A549 (cell line): ENCODE results near the gene MARK1. TPM values are rescaled to one million over a fixed set of nuclear protein-coding genes. Genes with fewer than 3 reads are reported as not detected.

Experiments
- ATAC-seq, 2 experiments: fragments of 200-7000 bp in 1 of 2; fragments of >200 bp in 1 of 2; cut with Nextera tagmentation in 1 of 2; cut with Tn5 transposase in 1 of 2; 3 replicates each; pipeline versions ENCODE4 v1.8.0 to v1.9.1; 2018 to 2020; ENCODE audit warnings: mild to moderate bottlenecking in 1 of 2, moderate library complexity in 1 of 2
- CTCF ChIA-PET: fragments of 300-600 bp; sonication (Branson Sonifier 250); formaldehyde crosslinking; extraction: SDS; loops from one replicate; lab custom pipeline; 2021; ENCODE audit warnings: antibody characterized with exemption, inconsistent platforms; lab: Yijun Ruan, JAX
- POLR2A ChIA-PET: fragments of 350-600 bp; formaldehyde crosslinking; extraction: SDS; loops from one replicate; lab custom pipeline; 2021; ENCODE audit warnings: antibody characterized with exemption, inconsistent platforms; lab: Yijun Ruan, JAX
- DNase-seq, 2 experiments: peaks; one replicate each; pipeline versions ENCODE4 v3.0.0 to v3.0.0-alpha.2; 2011 to 2016; ENCODE audit warnings: low read depth in 1 of 2, low spot score in 1 of 2
- FAIRE-seq: peaks from 2 replicates; lab custom pipeline; 2011; peaks lifted over from hg19 to GRCh38; lab: Jason Lieb, UNC
- H3K27ac ChIP-seq, 2 experiments: fragments of >200 bp; sonication (Bioruptor Twin); formaldehyde crosslinking; 3 replicates each; pipeline ENCODE4 v1.5.1; 2016 to 2017
- H3K4me1 ChIP-seq: fragments of >200 bp; sonication (Bioruptor Twin); formaldehyde crosslinking; 3 replicates; pipeline ENCODE4 v1.6.1; 2016
- H3K4me2 ChIP-seq: fragments of >200 bp; sonication (Bioruptor Twin); formaldehyde crosslinking; 3 replicates; pipeline ENCODE4 v1.6.1; 2016
- H3K4me3 ChIP-seq: fragments of >200 bp; sonication (Bioruptor Twin); formaldehyde crosslinking; 3 replicates; pipeline ENCODE4 v1.5.1; 2016
- H3K9me3 ChIP-seq: fragments of >200 bp; sonication (Bioruptor Twin); formaldehyde crosslinking; 3 replicates; pipeline ENCODE4 v1.6.1; 2016
- CBX2 ChIP-seq: fragments of 200-600 bp; sonication (generic); IDR thresholded peaks from 2 replicates; pipeline ENCODE4 v1.6.1; 2016; ENCODE audit warnings: low read depth, mild to moderate bottlenecking, borderline replicate concordance
- CBX8 ChIP-seq: fragments of 200-600 bp; sonication (generic); IDR thresholded peaks from 2 replicates; pipeline ENCODE4 v1.6.1; 2016
- FOSB ChIP-seq: fragments of 250-450 bp; sonication (Bioruptor Pico); IDR thresholded peaks from 2 replicates; pipeline ENCODE4 v1.5.0; 2020; ENCODE audit warnings: mild to moderate bottlenecking, moderate library complexity
- FOSL2 ChIP-seq, 2 experiments: fragments of 450-650 bp in 1 of 2; fragments of >200 bp in 1 of 2; sonication (Bioruptor Twin) in 1 of 2; formaldehyde crosslinking; IDR thresholded peaks; 2 replicates each; pipeline versions ENCODE4 v1.5.0 to v1.6.1; 2016 to 2020; ENCODE audit warnings: mild to moderate bottlenecking in 1 of 2, moderate library complexity in 1 of 2
- HDAC2 ChIP-seq: fragments of 200-600 bp; sonication (generic); IDR thresholded peaks from 2 replicates; pipeline ENCODE4 v1.6.1; 2016
- HEYL ChIP-seq: fragments of 250-450 bp; sonication (Bioruptor Pico); IDR thresholded peaks from 2 replicates; pipeline ENCODE4 v1.8.0; 2021; ENCODE audit warnings: mild to moderate bottlenecking, moderate library complexity
- JUN ChIP-seq, 2 experiments: fragments of >200 bp; sonication (Bioruptor Twin); formaldehyde crosslinking; IDR thresholded peaks; 2 replicates in 1 of 2; 3 replicates in 1 of 2; pipeline ENCODE4 v1.6.1; 2016 to 2017
- KDM5A ChIP-seq: fragments of 200-600 bp; sonication (generic); IDR thresholded peaks from 2 replicates; pipeline ENCODE4 v1.6.1; 2016; ENCODE audit warnings: antibody characterized with exemption, mild to moderate bottlenecking
- MYC ChIP-seq: IDR thresholded peaks from 2 replicates; pipeline ENCODE4 v1.6.1; 2012; ENCODE audit warnings: mild to moderate bottlenecking, inconsistent platforms, low read length, improper control_type of control experiment, borderline replicate concordance
- NFE2L2 ChIP-seq: fragments of 150-350 bp; conservative IDR thresholded peaks from 2 replicates; pipeline ENCODE4 v1.6.1; 2014; ENCODE audit warnings: low read length
- NR3C1 ChIP-seq: fragments of >200 bp; sonication (Bioruptor Twin); formaldehyde crosslinking; IDR thresholded peaks from 3 replicates; pipeline ENCODE4 v1.6.1; 2017
- PHF8 ChIP-seq: fragments of 200-600 bp; sonication (generic); IDR thresholded peaks from 2 replicates; pipeline ENCODE4 v1.6.1; 2016; ENCODE audit warnings: low read depth, mild to moderate bottlenecking, antibody characterized with exemption, moderate library complexity, borderline replicate concordance
- SREBF2 ChIP-seq: fragments of 450-650 bp; IDR thresholded peaks from 2 replicates; pipeline ENCODE4 v1.6.1; 2014; ENCODE audit warnings: mild to moderate bottlenecking, moderate library complexity
- TP53 ChIP-seq: fragments of 250-450 bp; sonication (Bioruptor Pico); IDR thresholded peaks from 2 replicates; pipeline ENCODE4 v1.5.0; 2021; ENCODE audit warnings: mild to moderate bottlenecking, moderate library complexity
- ZC3H11A ChIP-seq: fragments of 450-650 bp; IDR thresholded peaks from 2 replicates; pipeline ENCODE4 v1.6.1; 2014; ENCODE audit warnings: antibody characterized with exemption, mild to moderate bottlenecking
- WGBS: methylation state at CpG from one replicate; pipeline ENCODE4 v1.1.6; 2017; ENCODE audit errors: missing lambda C conversion rate; 5-methylcytosine and 5-hydroxymethylcytosine counted together
- polyA plus RNA-seq, 4 experiments: library from polyadenylated mRNA; depleted of rRNA in 3 of 4; stranded (reverse); fragments of >200 nt; fragmentation: RNase III in 1 of 4; extraction: RNeasy Plus Mini Kit Qiagen cat#74134 plus additional on column Dnase treatment in 1 of 4; gene quantifications; 2 replicates in 3 of 4; 3 replicates in 1 of 4; pipeline ENCODE4 v1.2.3, GENCODE V29; 2011 to 2017
- TF ChIP-seq, protein P1 (sequence below): fragments of 250-450 bp; sonication (Bioruptor Pico); IDR thresholded peaks from 2 replicates; pipeline ENCODE4 v1.5.0; 2021; ENCODE audit warnings: mild to moderate bottlenecking, moderate library complexity, borderline replicate concordance
- TF ChIP-seq, protein P2 (sequence below): fragments of 450-650 bp; IDR thresholded peaks from 2 replicates; pipeline ENCODE4 v1.6.1; 2014; ENCODE audit warnings: antibody characterized with exemption
- TF ChIP-seq, protein P3 (sequence below): fragments of 200-600 bp; sonication (generic); IDR thresholded peaks from 2 replicates; pipeline ENCODE4 v1.6.1; 2016; ENCODE audit warnings: antibody characterized with exemption, mild to moderate bottlenecking, moderate library complexity
- TF ChIP-seq, protein P4 (sequence below): fragments of >200 bp; sonication (Bioruptor Twin); formaldehyde crosslinking; IDR thresholded peaks from 2 replicates; pipeline ENCODE4 v1.6.1; 2016
- TF ChIP-seq, protein P5 (sequence below): IDR thresholded peaks from 2 replicates; pipeline ENCODE4 v1.6.1; 2012; ENCODE audit warnings: low read depth, borderline replicate concordance

MARK1 gene
- polyA plus RNA-seq, 2 of the 4 experiments (the other 2 are of a cell fraction): 0.03 to 0.05 TPM

DNA sequence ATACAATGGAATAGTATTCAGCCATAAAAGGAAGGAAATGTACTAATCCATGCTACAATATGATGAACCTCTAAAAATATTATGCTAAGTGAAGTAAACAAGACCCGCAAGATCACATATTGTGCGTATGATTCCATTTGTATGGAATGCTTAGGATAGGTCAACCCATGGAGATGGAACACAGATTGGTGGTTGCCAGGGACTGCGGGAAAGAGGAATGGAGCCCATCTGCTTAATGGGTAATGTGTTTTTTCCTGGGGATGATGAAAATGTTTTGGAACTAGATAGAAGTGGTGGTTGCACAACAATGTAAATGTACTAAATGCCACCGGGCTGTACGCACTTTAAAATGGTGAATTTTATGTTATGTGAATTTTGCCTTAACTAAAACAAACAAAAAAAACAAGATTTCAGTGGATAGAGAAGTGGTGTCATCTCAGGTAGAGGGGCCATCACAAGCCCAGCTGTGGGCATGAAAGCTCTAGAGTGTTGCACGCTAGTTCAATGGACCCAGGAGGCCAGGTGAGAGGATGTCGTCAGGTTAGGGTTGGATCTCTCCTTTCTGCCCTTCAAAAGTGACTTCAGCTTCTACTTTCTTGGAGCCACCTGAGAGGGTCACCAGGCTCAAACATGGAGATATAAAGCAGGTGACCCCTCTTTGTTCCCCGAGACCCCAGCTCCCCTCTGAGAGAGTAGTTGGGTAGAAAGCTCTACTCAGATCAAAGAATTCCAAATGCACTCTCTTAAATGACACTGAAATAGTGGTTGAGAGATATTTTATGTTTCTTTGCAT is 164.7 kb downstream of the MARK1 start:
- CTCF ChIA-PET: interaction anchor here (0.6 to 1.3 kb wide), 5 partner anchors 11 to 412 kb away, joined by 3 to 7 read pairs (median 4); no protein-coding TSS in a partner anchor
- TF ChIP-seq JUN (IDR thresholded peaks at IDR 0.05) (no peak), PHF8 (no peak)
- 90% methylated on average over 8 of the region's 8 CpGs for WGBS
- FAIRE-seq (no peak), DNase-seq (no peak), ATAC-seq (no peak)
- POLR2A ChIA-PET: no interaction called here
- Histone ChIP-seq H3K9me3 (no peaks in the 10 kb centered on the region), H3K4me3 (no peak overlapping the region), H3K27ac (no peak overlapping the region), H3K4me1 (no peaks in the 10 kb centered on the region), H3K4me2 (no peak overlapping the region)

DNA sequence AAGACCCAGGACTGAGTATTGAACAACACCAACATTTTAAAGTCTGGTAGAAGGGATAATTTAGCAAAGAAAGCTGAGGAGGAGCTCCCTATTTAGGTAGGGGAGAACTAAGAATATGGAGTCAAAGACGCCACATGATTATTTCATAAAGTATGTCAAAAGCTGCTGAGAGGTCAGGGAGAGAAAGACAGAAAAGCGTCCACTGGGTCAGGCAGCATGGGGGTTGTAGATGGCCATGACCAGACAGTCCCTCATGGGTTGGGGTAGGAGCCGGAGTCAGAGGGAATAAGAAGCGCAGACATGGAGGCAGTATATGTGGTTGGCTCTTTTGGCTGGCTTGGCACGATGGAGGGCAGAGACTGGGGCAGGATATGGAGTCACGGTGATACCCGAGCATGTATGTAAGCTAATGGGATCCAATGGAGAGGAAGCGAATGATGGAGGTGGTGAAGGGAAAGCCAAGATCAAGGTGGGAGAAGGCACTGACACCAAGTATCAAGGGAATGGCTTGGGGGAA is 167.0 kb downstream of the MARK1 start:
- ATAC-seq (no peak), DNase-seq (no peak), FAIRE-seq (no peak)
- Histone ChIP-seq H3K4me2 (no peak overlapping the region), H3K4me3 (no peak overlapping the region), H3K9me3 (no peaks in the 10 kb centered on the region), H3K4me1 (peaks cover 9% of the 10 kb centered on the region), H3K27ac (no peak overlapping the region)
- ChIA-PET POLR2A (no interaction called here), CTCF (interaction anchor here (0.7 to 1.6 kb wide), 4 partner anchors 10 to 82 kb away, joined by 3 to 9 read pairs (median 4); no protein-coding TSS in a partner anchor)
- 87% methylated on average over 8 of the region's 8 CpGs for WGBS
- TF ChIP-seq, protein P1, sequence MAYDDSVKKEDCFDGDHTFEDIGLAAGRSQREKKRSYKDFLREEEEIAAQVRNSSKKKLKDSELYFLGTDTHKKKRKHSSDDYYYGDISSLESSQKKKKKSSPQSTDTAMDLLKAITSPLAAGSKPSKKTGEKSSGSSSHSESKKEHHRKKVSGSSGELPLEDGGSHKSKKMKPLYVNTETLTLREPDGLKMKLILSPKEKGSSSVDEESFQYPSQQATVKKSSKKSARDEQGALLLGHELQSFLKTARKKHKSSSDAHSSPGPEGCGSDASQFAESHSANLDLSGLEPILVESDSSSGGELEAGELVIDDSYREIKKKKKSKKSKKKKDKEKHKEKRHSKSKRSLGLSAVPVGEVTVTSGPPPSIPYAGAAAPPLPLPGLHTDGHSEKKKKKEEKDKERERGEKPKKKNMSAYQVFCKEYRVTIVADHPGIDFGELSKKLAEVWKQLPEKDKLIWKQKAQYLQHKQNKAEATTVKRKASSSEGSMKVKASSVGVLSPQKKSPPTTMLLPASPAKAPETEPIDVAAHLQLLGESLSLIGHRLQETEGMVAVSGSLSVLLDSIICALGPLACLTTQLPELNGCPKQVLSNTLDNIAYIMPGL (CRISPR knock-in tag): no peak
- TF ChIP-seq CBX8 (no peak), HDAC2 (no peak), CBX2 (no peak), SREBF2 (no peak), KDM5A (no peak), FOSB (no peak), MYC (no peak), NFE2L2 (no peak)
- TF ChIP-seq, protein P2, sequence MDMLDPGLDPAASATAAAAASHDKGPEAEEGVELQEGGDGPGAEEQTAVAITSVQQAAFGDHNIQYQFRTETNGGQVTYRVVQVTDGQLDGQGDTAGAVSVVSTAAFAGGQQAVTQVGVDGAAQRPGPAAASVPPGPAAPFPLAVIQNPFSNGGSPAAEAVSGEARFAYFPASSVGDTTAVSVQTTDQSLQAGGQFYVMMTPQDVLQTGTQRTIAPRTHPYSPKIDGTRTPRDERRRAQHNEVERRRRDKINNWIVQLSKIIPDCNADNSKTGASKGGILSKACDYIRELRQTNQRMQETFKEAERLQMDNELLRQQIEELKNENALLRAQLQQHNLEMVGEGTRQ: no peak
- TF ChIP-seq, protein P3, sequence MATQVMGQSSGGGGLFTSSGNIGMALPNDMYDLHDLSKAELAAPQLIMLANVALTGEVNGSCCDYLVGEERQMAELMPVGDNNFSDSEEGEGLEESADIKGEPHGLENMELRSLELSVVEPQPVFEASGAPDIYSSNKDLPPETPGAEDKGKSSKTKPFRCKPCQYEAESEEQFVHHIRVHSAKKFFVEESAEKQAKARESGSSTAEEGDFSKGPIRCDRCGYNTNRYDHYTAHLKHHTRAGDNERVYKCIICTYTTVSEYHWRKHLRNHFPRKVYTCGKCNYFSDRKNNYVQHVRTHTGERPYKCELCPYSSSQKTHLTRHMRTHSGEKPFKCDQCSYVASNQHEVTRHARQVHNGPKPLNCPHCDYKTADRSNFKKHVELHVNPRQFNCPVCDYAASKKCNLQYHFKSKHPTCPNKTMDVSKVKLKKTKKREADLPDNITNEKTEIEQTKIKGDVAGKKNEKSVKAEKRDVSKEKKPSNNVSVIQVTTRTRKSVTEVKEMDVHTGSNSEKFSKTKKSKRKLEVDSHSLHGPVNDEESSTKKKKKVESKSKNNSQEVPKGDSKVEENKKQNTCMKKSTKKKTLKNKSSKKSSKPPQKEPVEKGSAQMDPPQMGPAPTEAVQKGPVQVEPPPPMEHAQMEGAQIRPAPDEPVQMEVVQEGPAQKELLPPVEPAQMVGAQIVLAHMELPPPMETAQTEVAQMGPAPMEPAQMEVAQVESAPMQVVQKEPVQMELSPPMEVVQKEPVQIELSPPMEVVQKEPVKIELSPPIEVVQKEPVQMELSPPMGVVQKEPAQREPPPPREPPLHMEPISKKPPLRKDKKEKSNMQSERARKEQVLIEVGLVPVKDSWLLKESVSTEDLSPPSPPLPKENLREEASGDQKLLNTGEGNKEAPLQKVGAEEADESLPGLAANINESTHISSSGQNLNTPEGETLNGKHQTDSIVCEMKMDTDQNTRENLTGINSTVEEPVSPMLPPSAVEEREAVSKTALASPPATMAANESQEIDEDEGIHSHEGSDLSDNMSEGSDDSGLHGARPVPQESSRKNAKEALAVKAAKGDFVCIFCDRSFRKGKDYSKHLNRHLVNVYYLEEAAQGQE: no peak
- TF ChIP-seq, protein P4, sequence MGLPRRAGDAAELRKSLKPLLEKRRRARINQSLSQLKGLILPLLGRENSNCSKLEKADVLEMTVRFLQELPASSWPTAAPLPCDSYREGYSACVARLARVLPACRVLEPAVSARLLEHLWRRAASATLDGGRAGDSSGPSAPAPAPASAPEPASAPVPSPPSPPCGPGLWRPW: no peak

DNA sequence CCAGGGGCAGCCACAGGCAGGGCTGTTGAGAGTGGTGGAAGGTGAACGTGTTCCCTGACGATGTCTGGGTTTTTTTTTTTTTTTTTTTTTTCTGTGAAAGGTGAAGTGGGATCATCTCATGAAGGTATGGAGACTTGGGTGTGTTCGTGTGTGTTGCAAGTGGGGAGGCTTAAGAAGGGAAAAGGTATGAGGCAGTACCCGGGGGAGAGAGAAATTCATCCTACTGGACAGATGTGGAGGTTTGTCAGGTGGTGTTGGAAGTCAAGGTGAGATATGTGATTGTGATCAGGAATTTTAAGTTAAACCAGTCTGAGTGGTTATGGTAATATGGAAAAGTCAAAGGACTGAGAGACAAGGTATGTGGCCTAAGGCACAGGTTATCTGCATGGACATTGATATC is 167.5 kb downstream of the MARK1 start:
- Histone ChIP-seq H3K27ac (no peak overlapping the region), H3K4me3 (no peak overlapping the region), H3K4me1 (peaks cover 9% of the 10 kb centered on the region), H3K9me3 (no peaks in the 10 kb centered on the region), H3K4me2 (no peak overlapping the region)
- ChIA-PET POLR2A (no interaction called here), CTCF (interaction anchor here (1.6 kb wide), 1 partner anchor 82 kb away, joined by 9 read pairs; no protein-coding TSS in a partner anchor)
- TF ChIP-seq HEYL (CRISPR knock-in tag) (no peak), FOSL2 (IDR thresholded peaks at IDR 0.05) (no peak), FOSL2 (CRISPR knock-in tag; IDR thresholded peaks at IDR 0.05) (no peak), ZC3H11A (no peak), NR3C1 (no peak), TP53 (CRISPR knock-in tag) (no peak)
- TF ChIP-seq, protein P4: no peak
- TF ChIP-seq, protein P5, sequence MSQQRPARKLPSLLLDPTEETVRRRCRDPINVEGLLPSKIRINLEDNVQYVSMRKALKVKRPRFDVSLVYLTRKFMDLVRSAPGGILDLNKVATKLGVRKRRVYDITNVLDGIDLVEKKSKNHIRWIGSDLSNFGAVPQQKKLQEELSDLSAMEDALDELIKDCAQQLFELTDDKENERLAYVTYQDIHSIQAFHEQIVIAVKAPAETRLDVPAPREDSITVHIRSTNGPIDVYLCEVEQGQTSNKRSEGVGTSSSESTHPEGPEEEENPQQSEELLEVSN: no peak
- FAIRE-seq (no peak), DNase-seq (no peak), ATAC-seq (no peak)
- 89% methylated on average over 4 of the region's 4 CpGs for WGBS
